ENCODE results near the gene LUZP2. TPM values are rescaled to one million over a fixed set of nuclear protein-coding genes. Genes with fewer than 3 reads are reported as not detected.

The LUZP2 gene
- polyA plus RNA-seq, 1 of the 3 experiments (the other 2 are of a cell fraction), result 0.03 TPM

- peak; percentile 83 for TF ChIP-seq GATA2 (CRISPR knock-in tag; IDR thresholded peaks at IDR 0.05)
These were observed 375.9 kb downstream of the LUZP2 start (continued) for GRCh38 chr11:24872651-24873311.

GRCh38 chr11:24880962-24881361, 384.1 kb downstream of the LUZP2 start:
- Histone ChIP-seq H3K36me3 (replicated peaks in 1 of 2; ENCODE audit: control insufficient read depth in 1 of 2, insufficient read depth in 2 of 2, low read length in 1 of 2) (no peaks in the 10 kb centered on the region), H3K4me2 (no peak overlapping the region), H3K9me2 (no peaks in the 10 kb centered on the region), H3F3A (replicated peaks; ENCODE audit: insufficient read depth) (no peaks in the 10 kb centered on the region), H3K27me3 (ENCODE audit: insufficient read depth) (no peaks in the 10 kb centered on the region), H2AFZ (ENCODE audit: low read depth) (no peak overlapping the region), H3K27ac (ENCODE audit: low read depth in 2 of 2, low read length in 1 of 2) (no peak overlapping the region), H3K9ac (no peak overlapping the region), H3K79me2 (ENCODE audit: insufficient read depth) (no peaks in the 10 kb centered on the region), H4K20me1 (ENCODE audit: insufficient read depth) (no peaks in the 10 kb centered on the region), H3K4me3 (ENCODE audit: low read depth in 2 of 2, low read length in 1 of 2) (no peak overlapping the region), H3K4me1 (ENCODE audit: control insufficient read depth in 1 of 2, insufficient read depth in 2 of 2, low read depth in 1 of 2, low read length in 1 of 2) (no peaks in the 10 kb centered on the region), H3K9me3 (no peaks in the 10 kb centered on the region)
- TF ChIP-seq MXI1 (IDR thresholded peaks at IDR 0.05; ENCODE audit: low read depth, low read length), result no peak
- no peak for TF ChIP-seq JUND (IDR thresholded peaks at IDR 0.05)
- TF ChIP-seq USF2 (IDR thresholded peaks at IDR 0.05; ENCODE audit: borderline replicate concordance, low read depth, low read length), result no peak
- no peak for TF ChIP-seq FOSL2 (IDR thresholded peaks at IDR 0.05; ENCODE audit: borderline replicate concordance, low read depth)
- no peak for TF ChIP-seq CTCF (IDR thresholded peaks at IDR 0.05)
- no peak for TF ChIP-seq RAD21 (IDR thresholded peaks at IDR 0.05; ENCODE audit: low read length)
- TF ChIP-seq EP300 (IDR thresholded peaks at IDR 0.05; ENCODE audit: borderline replicate concordance in 1 of 2, low read depth in 1 of 2, low read length in 1 of 2), result no peak
- no peak for TF ChIP-seq USF1 (IDR thresholded peaks at IDR 0.05; ENCODE audit: borderline replicate concordance, low read depth)
- ChIA-PET CTCF (no interaction called here), POLR2A (no interaction called here)
- 2% methylated on average over 1 of the region's 1 CpG for WGBS (ENCODE audit: low lambda C conversion rate)
- DNase-seq, result no peak

- Histone ChIP-seq H3K9me3 (no peaks in the 10 kb centered on the region), H3K27me3 (ENCODE audit: insufficient read depth) (no peaks in the 10 kb centered on the region), H2AFZ (ENCODE audit: low read depth) (no peak overlapping the region), H3K4me3 (ENCODE audit: low read depth in 2 of 2, low read length in 1 of 2) (no peak overlapping the region), H3K9me2 (no peaks in the 10 kb centered on the region), H3K4me1 (ENCODE audit: control insufficient read depth in 1 of 2, insufficient read depth in 2 of 2, low read depth in 1 of 2, low read length in 1 of 2) (no peaks in the 10 kb centered on the region), H4K20me1 (ENCODE audit: insufficient read depth) (no peaks in the 10 kb centered on the region), H3K4me2 (no peak overlapping the region), H3K27ac (ENCODE audit: low read depth in 2 of 2, low read length in 1 of 2) (no peak overlapping the region), H3F3A (replicated peaks; ENCODE audit: insufficient read depth) (no peaks in the 10 kb centered on the region), H3K79me2 (ENCODE audit: insufficient read depth) (no peaks in the 10 kb centered on the region), H3K9ac (no peak overlapping the region), H3K36me3 (replicated peaks in 1 of 2; ENCODE audit: control insufficient read depth in 1 of 2, insufficient read depth in 2 of 2, low read length in 1 of 2) (no peaks in the 10 kb centered on the region)
- no peak for DNase-seq
- WGBS (ENCODE audit: low lambda C conversion rate), result 29% methylated on average over 4 of the region's 4 CpGs
- ChIA-PET CTCF (interaction anchor here (0.6 kb wide), 1 partner anchor 705 kb away, joined by 3 read pairs; no protein-coding TSS in a partner anchor), POLR2A (no interaction called here)
- TF ChIP-seq TAF1 (IDR thresholded peaks at IDR 0.05; ENCODE audit: borderline replicate concordance, low read depth, low read length) (no peak), IRF3 (IDR thresholded peaks at IDR 0.05; ENCODE audit: low read depth, low read length) (no peak), ZBTB33 (IDR thresholded peaks at IDR 0.05; ENCODE audit: borderline replicate concordance, low read depth) (no peak), RCOR1 (IDR thresholded peaks at IDR 0.05; ENCODE audit: low read length) (no peak)
These were observed 388.8 kb downstream of the LUZP2 start for GRCh38 chr11:24885580-24886173.

Data from SK-N-SH (cell line).